RWPE1 (cell line): ENCODE results near the gene CDH7.

Experiments used
- CTCF ChIA-PET: fragments of 350-600 bp; sonication (Branson Sonifier 250); formaldehyde crosslinking; extraction: SDS; loops from one replicate; lab custom pipeline; 2021; lab: Yijun Ruan, JAX
- POLR2A ChIA-PET: fragments of 400-600 bp; formaldehyde crosslinking; extraction: SDS; loops from one replicate; lab custom pipeline; 2020; ENCODE audit warnings: antibody characterized with exemption; ENCODE audit not compliant: low non-redundant PET; lab: Yijun Ruan, JAX
- DNase-seq: peaks from one replicate; pipeline ENCODE4 v3.0.0; 2012; ENCODE audit warnings: low spot score
- H3K27ac ChIP-seq: fragments of 450-650 bp; 2 replicates; pipeline ENCODE4 v1.5.1; 2017
- CTCF ChIP-seq: fragments of 450-650 bp; conservative IDR thresholded peaks from 2 replicates; pipeline ENCODE4 v1.5.1; 2017; ENCODE audit warnings: low read depth, mild to moderate bottlenecking

Gene CDH7

GRCh38 chr18:65751155-65752085 is 608 bp downstream of the CDH7 start:
- DNase-seq: no peak
- H3K27ac ChIP-seq: no peak overlapping the region
- no peak for TF ChIP-seq CTCF
- ChIA-PET POLR2A (no interaction called here), CTCF (no interaction called here)

GRCh38 chr18:65752625-65753325 is 2.0 kb downstream of the CDH7 start:
- ChIA-PET POLR2A (no interaction called here), CTCF (interaction anchor here (0.6 kb wide), 1 partner anchor 15 kb away, joined by 3 read pairs; no protein-coding TSS in a partner anchor)
- H3K27ac ChIP-seq: no peak overlapping the region
- no peak for DNase-seq
- TF ChIP-seq CTCF: no peak

- CTCF ChIA-PET: no interaction called here
- POLR2A ChIA-PET: no interaction called here
- H3K27ac ChIP-seq: no peak overlapping the region
- no peak for TF ChIP-seq CTCF
- no peak for DNase-seq
Measured at GRCh38 chr18:65753520-65753919, 2.7 kb downstream of the CDH7 start.

- POLR2A ChIA-PET: no interaction called here
Measured at GRCh38 chr18:65754121-65754520, 3.3 kb downstream of the CDH7 start.

GRCh38 chr18:65755616-65756015 is 4.8 kb downstream of the CDH7 start:
- H3K27ac ChIP-seq: no peak overlapping the region
- no peak for DNase-seq
- no peak for TF ChIP-seq CTCF
- CTCF ChIA-PET: interaction anchor here (0.7 kb wide), 1 partner anchor 755 kb away, joined by 4 read pairs; no protein-coding TSS in a partner anchor
- POLR2A ChIA-PET: no interaction called here

More at GRCh38 chr18:65754121-65754520, 3.3 kb downstream of the CDH7 start:
- H3K27ac ChIP-seq: no peak overlapping the region
- CTCF ChIA-PET: no interaction called here
- no peak for TF ChIP-seq CTCF
- DNase-seq: no peak

- DNase-seq: no peak
- no peak overlapping the region for H3K27ac ChIP-seq
- no peak for TF ChIP-seq CTCF
- ChIA-PET POLR2A (no interaction called here), CTCF (no interaction called here)
Measured at GRCh38 chr18:65760457-65760856, 9.6 kb downstream of the CDH7 start.
